ENCODE results near the gene CAMP.
"Not testable (repeated sequence)": the region's sequence is repeated elsewhere in the genome, so short reads cannot be mapped to it uniquely, and the experiment has no call there.

The CAMP gene

GRCh38 chr3:48267782-48268181, 44.5 kb downstream of the CAMP start:
- no peak for FAIRE-seq

GRCh38 chr3:48268381-48268935, 45.2 kb downstream of the CAMP start:
- no peak for FAIRE-seq

GRCh38 chr3:48268936-48269561, 45.8 kb downstream of the CAMP start:
- no peak for FAIRE-seq

GRCh38 chr3:48269592-48269991, 46.3 kb downstream of the CAMP start:
- FAIRE-seq, result no peak

- no peak for FAIRE-seq
Measured at GRCh38 chr3:48270306-48270705, 47.0 kb downstream of the CAMP start.

GRCh38 chr3:48271223-48271622, 47.9 kb downstream of the CAMP start:
- not testable (repeated sequence) for FAIRE-seq

- no peak for FAIRE-seq
Measured at GRCh38 chr3:48271763-48272498, 48.6 kb downstream of the CAMP start.

GRCh38 chr3:48273594-48274211, 50.4 kb downstream of the CAMP start:
- no peak for FAIRE-seq

- FAIRE-seq, result no peak
Measured at GRCh38 chr3:48274452-48274851, 51.2 kb downstream of the CAMP start.
